Sigmoid colon (tissue), 7 donors: Measurements from ENCODE around the gene COL23A1. TPM values are rescaled to one million over a fixed set of nuclear protein-coding genes. Genes with fewer than 3 reads are reported as not detected.

ENCODE experiments used
- DNase-seq: peaks from one replicate; pipeline ENCODE4 v3.0.0-alpha.2; 2019
- H3K27ac ChIP-seq, 4 donors: fragments of 200-600 bp; sonication (generic); one replicate each; pipeline ENCODE4 v1.5.1; 2016 to 2019; ENCODE audit warnings: mild to moderate bottlenecking in 1 of 4
- H3K27me3 ChIP-seq, 3 donors: fragments of 200-600 bp; sonication (generic); one replicate each; pipeline ENCODE4 v1.5.1; 2019; ENCODE audit warnings: mild to moderate bottlenecking in 1 of 3
- H3K36me3 ChIP-seq, 4 donors: fragments of 200-600 bp; sonication (generic); one replicate each; pipeline ENCODE4 v1.5.1; 2016 to 2019
- H3K4me1 ChIP-seq, 4 donors: fragments of 200-600 bp; sonication (generic); one replicate each; pipeline ENCODE4 v1.5.1; 2017 to 2019
- H3K4me3 ChIP-seq, 4 donors: fragments of 200-600 bp; sonication (generic); one replicate each; pipeline ENCODE4 v1.5.1; 2017 to 2019; ENCODE audit warnings: mild to moderate bottlenecking in 2 of 4, moderate library complexity in 1 of 4
- H3K9me3 ChIP-seq, 4 donors: fragments of 200-600 bp in 3 of 4; sonication (generic) in 3 of 4; one replicate each; pipeline versions ENCODE4 v1.5.1 to v1.6.1; 2013 to 2019
- EP300 ChIP-seq, 4 donors: sonication (generic); formaldehyde crosslinking; IDR thresholded peaks; one replicate each; pipeline ENCODE4 v1.6.1; 2017; ENCODE audit warnings: antibody characterized with exemption in 4 of 4
- POLR2A ChIP-seq, 2 donors: fragments of 450-650 bp; IDR thresholded peaks; one replicate each; pipeline ENCODE4 v1.6.1; 2016; ENCODE audit warnings: antibody characterized with exemption in 2 of 2, mild to moderate bottlenecking in 2 of 2, moderate library complexity in 2 of 2
- POLR2AphosphoS5 ChIP-seq, 4 donors: sonication (generic); formaldehyde crosslinking; IDR thresholded peaks; one replicate each; pipeline ENCODE4 v1.6.1; 2017; ENCODE audit warnings: antibody characterized with exemption in 4 of 4
- WGBS, 2 donors: extraction: QIAGEN DNeasy Blood & Tissue Kit; methylation state at CpG; one replicate each; pipeline ENCODE4 v1.1.7; 2013; 5-methylcytosine and 5-hydroxymethylcytosine counted together
- intact Hi-C: fragments of 100-400 bp; cut with DNase I; formaldehyde crosslinking; loops from one replicate; pipeline ENCODE4 v1.15.1; 2023
- polyA plus RNA-seq, 3 donors: library from polyadenylated mRNA; stranded (reverse); fragments of 200-250 nt; gene quantifications; one replicate each; pipeline ENCODE4 v1.2.3, GENCODE V29; 2013
- total RNA-seq, 4 donors: library from RNA; depleted of rRNA; stranded (reverse); fragments of >200 nt; gene quantifications; one replicate each; pipeline ENCODE4 v1.1.0, GENCODE V29; 2016
- TF ChIP-seq, protein P1 (sequence below), 4 experiments: fragments of 450-650 bp in 3 of 4; fragments of 200-600 bp in 1 of 4; IDR thresholded peaks; one replicate each; pipeline ENCODE4 v1.5.1; 2016 to 2019; ENCODE audit warnings: antibody characterized with exemption in 4 of 4, mild to moderate bottlenecking in 3 of 4, moderate library complexity in 2 of 4
- donor health status: healthy with polysubstance abuse.
- donor health status: Bipolar disorder and iron deficiency.
- donor health status: healthy.

Gene COL23A1
- total and polyA plus RNA-seq, 7 donors = 0.28 to 1.2 (median 0.57) TPM; not detected in 1

DNA sequence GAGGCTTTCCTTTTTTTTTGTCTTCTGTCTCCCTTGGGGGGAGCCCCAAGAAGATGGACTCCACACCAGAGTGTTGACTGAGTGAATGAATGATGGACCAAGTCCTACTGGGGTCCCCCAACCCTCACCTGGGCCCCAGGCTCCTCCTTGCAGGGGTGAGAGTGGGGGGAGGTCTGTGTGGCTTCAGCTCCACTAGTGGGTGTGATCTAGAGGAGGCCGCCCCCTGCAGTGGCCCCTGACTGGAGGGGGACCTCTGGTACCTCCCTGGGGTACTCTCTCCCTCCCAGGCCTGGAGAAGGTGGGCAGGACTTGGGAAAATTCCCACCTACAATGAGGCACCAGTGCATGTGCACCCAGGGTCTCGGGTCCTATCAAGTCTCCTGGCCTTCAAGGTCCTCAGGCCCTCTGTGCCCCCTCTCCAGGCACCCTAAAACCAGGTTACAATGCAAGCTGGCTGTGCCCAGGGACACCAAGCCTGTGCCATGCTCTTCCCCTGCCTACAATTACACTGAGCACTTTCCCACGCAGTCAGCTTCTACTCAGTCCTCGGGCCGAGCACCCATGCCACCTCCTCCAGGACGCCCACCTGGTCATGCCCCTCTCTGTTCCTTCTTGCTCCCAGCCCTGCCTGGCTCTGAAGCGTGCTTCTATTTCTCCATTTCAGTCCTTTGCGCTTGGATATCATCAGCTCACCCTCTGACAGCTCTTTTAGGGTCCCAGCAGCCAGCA is 240.4 kb downstream of the COL23A1 start:
- TF ChIP-seq, protein P1, sequence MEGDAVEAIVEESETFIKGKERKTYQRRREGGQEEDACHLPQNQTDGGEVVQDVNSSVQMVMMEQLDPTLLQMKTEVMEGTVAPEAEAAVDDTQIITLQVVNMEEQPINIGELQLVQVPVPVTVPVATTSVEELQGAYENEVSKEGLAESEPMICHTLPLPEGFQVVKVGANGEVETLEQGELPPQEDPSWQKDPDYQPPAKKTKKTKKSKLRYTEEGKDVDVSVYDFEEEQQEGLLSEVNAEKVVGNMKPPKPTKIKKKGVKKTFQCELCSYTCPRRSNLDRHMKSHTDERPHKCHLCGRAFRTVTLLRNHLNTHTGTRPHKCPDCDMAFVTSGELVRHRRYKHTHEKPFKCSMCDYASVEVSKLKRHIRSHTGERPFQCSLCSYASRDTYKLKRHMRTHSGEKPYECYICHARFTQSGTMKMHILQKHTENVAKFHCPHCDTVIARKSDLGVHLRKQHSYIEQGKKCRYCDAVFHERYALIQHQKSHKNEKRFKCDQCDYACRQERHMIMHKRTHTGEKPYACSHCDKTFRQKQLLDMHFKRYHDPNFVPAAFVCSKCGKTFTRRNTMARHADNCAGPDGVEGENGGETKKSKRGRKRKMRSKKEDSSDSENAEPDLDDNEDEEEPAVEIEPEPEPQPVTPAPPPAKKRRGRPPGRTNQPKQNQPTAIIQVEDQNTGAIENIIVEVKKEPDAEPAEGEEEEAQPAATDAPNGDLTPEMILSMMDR (IDR thresholded peaks at IDR 0.05) = no peak
- TF ChIP-seq EP300 (IDR thresholded peaks at IDR 0.05) (no peak), POLR2A (IDR thresholded peaks at IDR 0.05) (no peak), POLR2AphosphoS5 (IDR thresholded peaks at IDR 0.05) (no peak)
- intact Hi-C loops = no loop called here
- H3K4me3 ChIP-seq = no peak overlapping the region
- no peak for DNase-seq
- peaks cover 0 to 10% (median 0%) of the 10 kb centered on the region in 3 donors for H3K27me3 ChIP-seq
- WGBS, 2 donors = 84 to 89% methylated on average over 8 of the region's 8 CpGs
- no peak overlapping the region for H3K27ac ChIP-seq
- no peaks in the 10 kb centered on the region for H3K4me1 ChIP-seq
- no peaks in the 10 kb centered on the region for H3K36me3 ChIP-seq
- no peaks in the 10 kb centered on the region for H3K9me3 ChIP-seq

DNA sequence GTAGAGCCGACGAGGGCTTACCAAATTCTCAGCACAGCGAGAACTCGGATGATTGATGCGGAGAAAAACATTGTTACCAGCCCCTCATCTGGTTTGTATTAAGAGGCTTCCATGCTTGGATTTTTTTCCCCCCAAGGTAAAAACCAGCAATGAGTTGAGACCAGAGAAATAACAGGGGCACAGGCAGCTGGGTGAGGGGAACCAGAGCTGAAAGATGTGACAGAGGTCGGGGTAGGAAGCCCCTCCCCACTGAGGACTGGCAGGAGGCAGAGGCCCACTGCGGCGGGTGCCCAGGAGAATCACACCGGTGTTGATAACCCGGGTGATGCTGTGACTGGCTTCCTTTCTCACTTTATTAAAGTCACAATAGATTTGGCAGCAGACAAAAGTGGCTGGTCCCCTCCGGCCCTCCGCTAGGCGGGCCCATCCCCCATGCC is 241.1 kb downstream of the COL23A1 start:
- no peak for DNase-seq
- intact Hi-C loops = no loop called here
- no peaks in the 10 kb centered on the region for H3K36me3 ChIP-seq
- H3K4me3 ChIP-seq = no peak overlapping the region
- no peaks in the 10 kb centered on the region for H3K4me1 ChIP-seq
- H3K27ac ChIP-seq = no peak overlapping the region
- TF ChIP-seq POLR2AphosphoS5 (IDR thresholded peaks at IDR 0.05) (no peak), EP300 (IDR thresholded peaks at IDR 0.05) (no peak), POLR2A (IDR thresholded peaks at IDR 0.05) (no peak)
- WGBS, 2 donors = 81% methylated on average over 13 of the region's 13 CpGs
- H3K27me3 ChIP-seq = peaks cover 0 to 10% (median 0%) of the 10 kb centered on the region in 3 donors
- no peaks in the 10 kb centered on the region for H3K9me3 ChIP-seq

DNA sequence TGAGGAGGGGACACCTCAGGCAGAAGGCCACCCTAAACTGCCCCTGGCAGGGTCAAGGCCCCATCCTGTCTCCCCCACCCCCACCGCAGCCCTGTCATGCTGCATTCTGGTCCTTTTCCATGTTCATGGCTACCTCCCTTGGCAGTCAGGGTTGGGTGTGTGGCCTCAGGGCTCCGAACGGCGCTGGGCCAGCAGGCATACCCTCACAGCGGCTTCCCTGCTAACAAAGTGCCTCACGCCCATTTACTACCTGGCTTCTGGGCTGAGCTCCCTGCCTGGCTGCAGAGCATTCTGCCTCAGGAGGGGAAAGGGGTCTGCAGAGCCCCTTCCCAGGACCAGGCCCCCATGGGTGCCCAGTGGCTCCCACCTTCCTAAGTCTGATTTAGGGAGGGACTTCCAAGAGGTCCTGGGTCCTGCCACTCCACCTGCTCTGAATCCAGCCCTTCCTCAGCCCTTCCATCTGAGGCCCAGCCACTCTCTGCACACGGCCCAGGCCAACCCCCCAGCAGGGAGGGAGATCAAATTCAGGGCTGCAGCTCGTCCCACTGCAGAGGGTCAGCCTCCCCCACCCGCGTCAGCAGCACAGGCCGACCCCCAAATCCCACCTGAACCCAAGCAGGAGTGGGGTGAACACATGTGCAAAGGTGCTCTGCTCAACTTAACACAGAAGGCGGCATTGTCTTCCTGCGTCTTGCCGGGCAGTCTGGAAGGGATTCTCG is 241.7 kb downstream of the COL23A1 start:
- TF ChIP-seq, protein P1 (IDR thresholded peaks at IDR 0.05) = no peak
- TF ChIP-seq POLR2A (IDR thresholded peaks at IDR 0.05) (no peak), EP300 (IDR thresholded peaks at IDR 0.05) (no peak), POLR2AphosphoS5 (IDR thresholded peaks at IDR 0.05) (no peak)
- intact Hi-C loops = no loop called here

DNA sequence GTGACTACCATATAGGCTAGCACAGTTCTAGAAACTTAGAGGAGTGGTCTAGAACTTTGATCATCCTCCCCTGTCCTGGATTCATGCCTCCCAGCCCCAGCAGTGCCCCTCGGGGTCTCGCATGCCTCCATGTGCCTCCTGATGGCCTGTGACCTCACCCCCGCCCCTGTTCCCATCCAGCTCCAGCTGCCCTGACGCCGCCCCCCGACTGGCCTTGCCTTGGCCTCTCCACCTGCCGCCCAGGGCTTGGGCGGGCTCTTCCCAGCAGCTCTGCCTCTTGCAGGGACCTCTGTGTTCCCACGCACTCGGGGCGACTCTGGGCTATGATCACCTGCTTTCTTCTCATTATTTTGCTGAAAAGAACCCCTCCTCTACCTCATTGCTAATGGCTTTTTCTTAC is 242.2 kb downstream of the COL23A1 start:
- H3K4me3 ChIP-seq = no peak overlapping the region
- H3K9me3 ChIP-seq = no peaks in the 10 kb centered on the region
- no peaks in the 10 kb centered on the region for H3K4me1 ChIP-seq
- no peaks in the 10 kb centered on the region for H3K36me3 ChIP-seq
- intact Hi-C loops = no loop called here
- peaks cover 0 to 10% (median 0%) of the 10 kb centered on the region in 3 donors for H3K27me3 ChIP-seq
- H3K27ac ChIP-seq = no peak overlapping the region
- no peak for TF ChIP-seq EP300 (IDR thresholded peaks at IDR 0.05)
- TF ChIP-seq POLR2A (IDR thresholded peaks at IDR 0.05) = no peak
- no peak for TF ChIP-seq POLR2AphosphoS5 (IDR thresholded peaks at IDR 0.05)
- TF ChIP-seq, protein P1 (IDR thresholded peaks at IDR 0.05) = no peak
- WGBS, 2 donors = 82 to 84% methylated on average over 11 of the region's 11 CpGs
- DNase-seq = no peak

More for the DNA sequence above, 241.7 kb downstream of the COL23A1 start:
- H3K4me1 ChIP-seq = no peaks in the 10 kb centered on the region
- peaks cover 0 to 10% (median 0%) of the 10 kb centered on the region in 3 donors for H3K27me3 ChIP-seq
- no peak overlapping the region for H3K27ac ChIP-seq
- 72 to 82% methylated on average over 15 of the region's 15 CpGs for WGBS, 2 donors
- no peak overlapping the region for H3K4me3 ChIP-seq
- H3K36me3 ChIP-seq = no peaks in the 10 kb centered on the region
- no peaks in the 10 kb centered on the region for H3K9me3 ChIP-seq
- DNase-seq = no peak
